HG03469 (cell line): ENCODE data around the gene ARRB1.
"Not testable (repeated sequence)": the region's sequence is repeated elsewhere in the genome, so short reads cannot be mapped to it uniquely, and the experiment has no call there.

ENCODE experiments used
- ATAC-seq: cut with Tn5 transposase; IDR thresholded peaks from one replicate; pipeline ENCODE4 v1.9.1; 2021; ENCODE audit warnings: mild to moderate bottlenecking, moderate library complexity, moderate number of reproducible peaks; ENCODE audit not compliant: unreplicated experiment

The ARRB1 gene

DNA sequence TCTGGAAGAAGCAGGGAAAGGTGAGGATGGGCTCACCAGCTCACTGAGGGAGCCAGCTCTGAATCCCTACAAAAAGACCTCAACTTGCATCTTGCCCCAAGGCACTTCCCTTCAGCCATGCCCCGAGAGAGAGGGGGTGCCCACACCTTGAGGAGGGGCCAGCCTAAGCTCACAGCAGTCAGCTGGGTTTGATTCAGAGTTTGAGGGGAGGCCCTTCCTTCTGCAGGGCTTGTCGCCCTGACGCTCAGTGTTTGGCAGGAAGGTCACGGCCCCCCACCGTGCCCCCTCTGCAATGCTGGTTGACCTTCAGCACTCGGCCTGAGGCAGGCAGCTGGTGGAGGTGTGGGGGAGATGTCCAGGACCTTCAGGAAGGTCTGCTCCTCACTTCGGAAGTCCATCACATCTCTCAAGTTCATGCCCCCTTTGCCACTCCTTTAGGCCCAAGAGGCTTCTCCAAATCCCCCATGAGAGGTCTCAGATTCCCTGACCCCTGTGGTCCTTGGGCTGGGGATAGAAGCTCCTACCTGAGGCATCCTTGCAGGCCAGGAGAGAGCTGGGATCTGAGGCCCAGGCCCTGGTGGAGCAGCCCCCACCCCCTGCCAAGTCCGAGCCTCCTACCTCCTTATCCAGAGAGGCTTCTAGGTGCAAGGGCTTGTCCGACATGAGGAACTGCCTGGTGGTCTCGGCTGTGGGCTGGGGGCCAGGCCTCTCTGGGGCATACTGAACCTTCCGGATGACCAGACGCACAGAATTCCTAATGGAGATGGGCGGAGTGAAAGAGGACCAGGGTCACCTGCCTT, 73.3 kb downstream of the ARRB1 start:
- no peak for ATAC-seq

- no peak for ATAC-seq
Observed at GRCh38 chr11:75277211-75277805, 74.2 kb downstream of the ARRB1 start.

DNA sequence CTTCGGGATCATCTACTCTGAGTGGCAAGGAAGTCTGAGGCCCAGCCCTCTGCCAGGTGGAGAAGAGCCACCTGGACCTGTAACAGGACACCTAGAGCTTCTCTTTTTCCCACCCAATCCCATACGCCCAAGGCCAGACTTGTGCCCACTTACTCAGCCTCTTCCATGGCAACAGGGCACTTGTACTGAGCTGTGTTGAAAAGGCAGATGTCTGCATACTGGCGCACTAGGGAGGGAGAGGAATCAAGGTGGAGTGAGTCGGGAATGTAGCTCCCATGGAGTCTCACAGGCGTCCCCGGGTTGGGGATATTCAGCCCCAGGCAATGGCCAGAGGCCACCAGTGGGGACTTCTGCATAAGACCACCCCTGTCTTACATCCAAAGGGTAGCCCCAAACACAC, 74.8 kb downstream of the ARRB1 start:
- ATAC-seq, result no peak

DNA sequence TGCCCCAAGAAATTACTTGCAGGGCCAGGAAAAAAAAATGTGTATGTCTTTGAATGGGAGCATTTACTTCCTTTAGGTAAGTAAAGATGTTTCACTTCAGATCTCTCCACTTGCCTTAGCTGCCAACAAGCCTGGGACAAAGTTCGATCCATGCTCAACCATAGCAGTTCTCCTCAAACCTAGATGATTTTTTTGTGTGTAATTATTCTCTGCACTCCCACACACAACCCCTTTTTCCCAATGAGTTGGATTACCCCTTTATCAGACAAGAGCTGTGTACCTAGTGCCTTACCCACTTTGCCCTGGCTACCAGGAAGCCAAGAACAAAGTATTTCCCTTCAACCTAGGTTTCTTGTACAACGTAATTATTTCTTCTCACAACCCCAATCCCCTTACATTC, 75.3 kb downstream of the ARRB1 start:
- ATAC-seq, result no peak

- no peak for ATAC-seq
Observed at GRCh38 chr11:75275581-75275980, 75.9 kb downstream of the ARRB1 start.

GRCh38 chr11:75274716-75275115, 76.7 kb downstream of the ARRB1 start:
- ATAC-seq, result not testable (repeated sequence)

DNA sequence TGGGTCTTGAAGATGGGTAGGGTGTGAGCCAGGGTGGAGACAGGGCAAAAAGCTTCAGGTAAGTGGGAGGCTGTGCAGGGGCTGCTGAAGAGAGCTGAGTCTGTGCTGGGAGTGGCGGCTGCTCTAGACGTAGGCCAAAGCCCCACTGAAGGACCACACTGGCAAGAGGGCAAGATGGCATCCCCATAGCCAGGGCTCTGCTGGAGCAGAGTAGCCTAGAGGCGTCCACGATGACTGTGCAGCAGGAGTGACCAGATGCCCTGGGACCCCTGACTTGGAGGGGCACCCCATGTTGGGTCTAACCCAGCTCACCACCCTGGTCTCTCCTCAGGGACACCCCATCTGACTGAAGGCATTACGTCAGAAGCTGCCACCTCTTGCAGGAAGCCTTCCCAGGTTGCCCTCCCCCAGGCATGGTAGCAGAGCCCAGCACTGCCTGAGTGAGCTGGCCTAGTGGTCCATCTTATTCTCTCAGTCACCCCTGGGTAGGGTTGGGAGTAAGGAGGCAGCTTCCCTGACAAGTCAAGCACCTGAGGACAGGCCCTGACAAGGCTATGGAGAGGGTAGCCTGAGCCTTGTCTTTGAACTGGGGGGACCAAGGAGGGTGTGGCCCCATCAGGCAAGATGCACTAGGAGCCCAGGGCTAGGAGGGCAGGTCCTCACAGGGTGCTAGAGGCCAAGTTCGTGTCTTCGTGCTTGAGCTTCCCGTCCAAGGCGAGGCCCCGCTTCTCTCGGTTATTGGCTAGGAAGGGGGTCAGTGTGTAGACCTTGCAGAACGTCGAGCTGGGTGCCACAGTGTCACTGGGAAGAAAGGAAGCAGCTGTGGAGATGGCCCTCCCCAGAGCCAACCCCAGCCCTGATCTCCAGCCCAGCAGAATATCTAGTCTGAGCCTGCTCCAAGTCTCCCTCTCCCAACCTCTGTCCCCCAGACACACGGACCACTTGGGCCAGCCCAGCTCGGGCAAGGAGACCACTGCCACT, 77.8 kb downstream of the ARRB1 start:
- ATAC-seq, result no peak

DNA sequence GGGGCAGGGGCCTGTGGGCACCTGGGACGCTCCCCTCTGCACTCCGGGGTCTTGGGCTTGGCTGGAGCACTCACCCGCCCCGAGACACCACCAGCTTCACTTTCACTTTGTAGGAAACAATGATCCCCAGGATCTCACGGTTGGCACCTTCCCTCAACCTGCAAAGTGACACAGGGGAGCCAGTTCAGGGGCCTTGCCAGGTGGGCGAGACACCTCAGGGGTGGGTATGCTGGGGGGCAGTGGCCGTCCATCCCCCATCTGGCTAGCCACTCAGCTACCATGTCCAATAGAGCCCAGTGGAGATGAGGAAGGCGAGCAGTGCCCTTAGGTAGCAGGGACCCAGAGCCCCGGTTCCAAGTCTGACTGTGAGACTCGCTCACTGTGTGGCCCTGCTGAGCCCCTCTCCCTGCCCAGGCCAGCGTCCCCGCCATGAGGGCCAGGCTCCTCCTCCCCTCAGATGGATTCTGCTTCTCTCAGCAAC, 78.6 kb downstream of the ARRB1 start:
- ATAC-seq, result no peak

GRCh38 chr11:75272391-75272790, 79.1 kb downstream of the ARRB1 start:
- ATAC-seq, result no peak

DNA sequence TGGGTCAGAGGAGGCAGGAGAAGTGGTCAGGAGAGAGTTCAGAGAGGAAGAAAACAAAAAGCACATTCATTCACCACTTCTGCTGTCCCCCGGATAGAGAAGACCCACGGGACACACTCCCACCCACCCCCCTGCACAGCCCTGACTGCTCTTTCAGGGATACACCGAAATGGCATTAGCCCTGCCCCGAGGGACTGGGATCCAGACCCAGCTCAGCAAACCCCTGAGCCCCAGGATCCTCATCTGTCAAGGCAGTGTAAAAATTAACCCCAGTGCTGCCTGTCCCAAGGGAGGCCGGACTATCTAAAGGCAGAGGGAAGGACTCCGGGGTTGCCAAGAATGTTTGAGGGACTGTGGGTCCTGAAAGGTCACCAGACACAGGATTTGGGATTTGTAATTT, 79.7 kb downstream of the ARRB1 start:
- ATAC-seq, result no peak

- ATAC-seq, result no peak
Observed at GRCh38 chr11:75270896-75271418, 80.5 kb downstream of the ARRB1 start.

GRCh38 chr11:75269896-75270295, 81.6 kb downstream of the ARRB1 start:
- ATAC-seq, result no peak

GRCh38 chr11:75269367-75269660, 82.1 kb downstream of the ARRB1 start:
- no peak for ATAC-seq

GRCh38 chr11:75268626-75269366, 82.7 kb downstream of the ARRB1 start:
- no peak for ATAC-seq

GRCh38 chr11:75267171-75267970, 84.1 kb downstream of the ARRB1 start:
- no peak for ATAC-seq

GRCh38 chr11:75265851-75266531, 85.5 kb downstream of the ARRB1 start:
- ATAC-seq, result no peak

- no peak for ATAC-seq
Observed at GRCh38 chr11:75264971-75265370, 86.5 kb downstream of the ARRB1 start.

GRCh38 chr11:75264356-75264755, 87.1 kb downstream of the ARRB1 start:
- no peak for ATAC-seq

DNA sequence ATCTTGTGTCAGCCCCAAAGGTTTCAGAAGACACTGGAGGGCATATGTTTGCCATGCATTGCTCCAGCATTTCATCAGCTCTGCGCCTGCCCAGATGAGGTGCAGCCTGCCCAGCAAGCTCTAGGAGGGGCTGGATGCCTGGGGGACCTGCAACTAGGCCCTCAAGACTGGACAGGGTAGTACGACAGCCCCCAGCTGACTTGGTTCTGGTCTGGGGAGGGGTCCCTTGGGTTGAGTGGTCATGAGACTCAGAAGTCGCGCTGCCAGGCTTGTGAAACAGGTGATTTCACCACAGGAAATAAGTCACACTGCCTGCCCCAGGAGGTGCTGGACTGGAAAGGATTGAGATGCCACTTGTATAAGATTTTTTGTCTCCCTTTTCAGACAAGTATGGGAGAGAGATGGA, 87.5 kb downstream of the ARRB1 start:
- no peak for ATAC-seq
